CD4-positive, alpha-beta T cell treated with Interleukin-4 for 1 hour (primary cell): ENCODE measurements around the gene MIER2.

Experiments used
- DNase-seq, 2 donors: peaks; one replicate each; pipeline ENCODE4 v3.0.0-alpha.2; 2020 to 2022

MIER2 gene

DNA sequence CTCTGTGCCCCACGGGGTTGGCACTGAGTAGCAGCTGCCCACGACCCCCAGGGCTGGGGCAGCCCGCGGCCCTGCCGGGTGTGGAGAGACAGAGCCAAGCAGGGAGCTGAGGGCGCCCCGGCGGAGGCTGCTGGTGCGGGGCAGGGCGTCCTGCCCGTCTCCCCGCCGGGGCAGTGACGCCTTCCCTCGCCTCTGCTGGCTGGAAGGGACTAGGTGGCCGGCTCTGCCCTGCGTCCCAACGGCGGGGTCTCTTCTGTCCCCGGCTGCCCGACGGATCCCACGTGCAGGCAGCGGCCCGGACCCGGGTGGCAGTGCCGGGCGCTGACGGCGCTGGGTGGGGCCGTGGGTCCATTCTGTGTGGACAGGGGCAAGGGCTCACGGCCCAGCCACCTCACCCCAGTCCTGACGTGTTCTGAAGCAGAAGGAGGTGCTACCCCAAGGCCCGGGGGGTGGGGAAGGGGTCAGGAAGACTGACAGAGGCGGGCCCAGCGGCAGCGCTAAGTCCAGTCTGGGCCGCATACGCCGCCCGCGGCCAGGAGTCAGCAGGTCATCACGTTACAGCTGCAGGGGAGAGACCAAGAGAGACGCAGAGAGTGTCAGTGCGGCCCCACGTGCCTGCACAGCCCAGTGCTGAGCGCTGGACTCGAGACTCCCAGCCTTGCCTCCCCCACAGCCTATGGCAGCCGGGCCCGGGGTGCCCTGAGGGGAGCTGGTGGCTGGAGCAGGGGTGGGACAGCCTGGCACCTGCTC, 38.3 kb downstream of the MIER2 start:
- DNase-seq: no peak

DNA sequence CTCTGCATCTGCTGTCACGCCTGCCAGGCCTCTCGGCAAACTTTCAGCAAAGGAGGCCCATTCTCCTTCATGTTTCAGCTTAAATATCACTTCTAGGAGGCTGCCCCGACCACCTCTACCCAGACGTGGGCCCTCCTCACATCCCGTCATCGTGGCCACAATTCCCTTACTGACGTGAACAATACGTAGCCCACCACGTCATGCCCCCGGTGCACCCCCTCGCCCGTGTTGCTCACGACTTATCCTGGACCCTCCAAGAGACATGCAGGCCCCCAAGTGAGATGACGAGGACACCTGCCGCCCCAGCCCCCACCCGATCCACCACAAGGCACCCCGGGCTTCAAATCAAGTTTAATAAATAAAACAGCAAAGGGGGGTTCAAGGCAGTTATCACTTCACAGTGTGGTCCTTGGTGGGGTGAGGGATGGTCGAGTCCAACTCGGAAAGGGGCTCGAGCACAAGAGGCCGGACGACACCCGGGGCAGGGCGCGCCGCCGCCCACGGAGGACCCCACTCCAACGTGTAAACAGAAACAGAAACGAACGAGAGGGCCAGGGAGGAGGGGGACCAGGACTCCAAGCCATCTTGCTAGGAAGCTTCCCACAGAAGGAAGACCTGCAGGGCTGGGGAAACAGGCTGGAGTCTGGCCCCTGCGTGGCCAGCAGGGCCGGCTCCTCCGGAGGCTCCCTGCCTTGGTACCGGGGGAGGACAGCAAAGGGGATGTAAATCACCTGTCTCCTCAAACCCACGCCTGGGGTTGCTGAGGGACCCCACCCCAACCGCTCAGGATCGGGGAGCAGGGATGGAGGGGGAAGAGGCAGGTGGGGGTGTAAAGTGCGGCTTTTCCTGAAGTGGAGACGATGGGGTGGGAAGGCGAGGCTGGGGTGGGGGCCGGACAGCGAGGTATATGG, 39.1 kb downstream of the MIER2 start:
- DNase-seq: no peak

DNA sequence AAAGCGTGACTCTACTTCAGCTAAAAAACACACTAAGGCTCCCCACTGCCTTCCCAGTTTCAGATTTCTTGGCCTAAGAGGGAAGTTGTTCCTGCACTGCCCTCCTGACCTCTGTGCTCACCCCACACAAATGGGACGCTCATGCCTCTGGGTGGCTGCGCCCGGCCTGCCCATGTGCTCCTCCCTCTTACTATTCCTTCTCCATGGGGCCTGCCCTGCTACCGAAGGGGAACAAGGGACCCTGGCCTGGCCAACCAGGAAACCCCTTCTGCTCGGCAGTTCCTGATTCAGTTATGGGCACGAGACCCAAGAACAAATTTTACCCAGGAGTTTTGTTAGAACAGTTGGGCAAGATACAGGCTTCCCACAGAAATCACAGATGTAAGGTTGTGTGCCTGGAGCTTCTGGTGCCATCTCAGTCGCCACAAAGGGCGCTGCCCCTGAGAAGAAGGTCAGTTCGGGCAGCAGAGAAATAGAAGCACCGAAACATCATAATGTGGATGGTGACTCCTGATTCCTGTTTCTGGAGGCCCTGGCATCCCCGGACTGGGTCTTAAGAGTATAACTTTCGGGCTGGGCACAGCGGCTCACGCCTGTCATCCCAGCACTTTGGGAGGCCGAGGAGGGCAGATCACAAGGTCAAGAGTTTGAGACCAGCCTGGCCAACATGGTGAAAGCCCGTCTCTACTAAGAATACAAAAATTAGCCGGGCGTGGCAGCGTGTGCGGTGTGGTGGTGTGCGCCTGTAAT, 47.9 kb downstream of the MIER2 start:
- no peak for DNase-seq

DNA sequence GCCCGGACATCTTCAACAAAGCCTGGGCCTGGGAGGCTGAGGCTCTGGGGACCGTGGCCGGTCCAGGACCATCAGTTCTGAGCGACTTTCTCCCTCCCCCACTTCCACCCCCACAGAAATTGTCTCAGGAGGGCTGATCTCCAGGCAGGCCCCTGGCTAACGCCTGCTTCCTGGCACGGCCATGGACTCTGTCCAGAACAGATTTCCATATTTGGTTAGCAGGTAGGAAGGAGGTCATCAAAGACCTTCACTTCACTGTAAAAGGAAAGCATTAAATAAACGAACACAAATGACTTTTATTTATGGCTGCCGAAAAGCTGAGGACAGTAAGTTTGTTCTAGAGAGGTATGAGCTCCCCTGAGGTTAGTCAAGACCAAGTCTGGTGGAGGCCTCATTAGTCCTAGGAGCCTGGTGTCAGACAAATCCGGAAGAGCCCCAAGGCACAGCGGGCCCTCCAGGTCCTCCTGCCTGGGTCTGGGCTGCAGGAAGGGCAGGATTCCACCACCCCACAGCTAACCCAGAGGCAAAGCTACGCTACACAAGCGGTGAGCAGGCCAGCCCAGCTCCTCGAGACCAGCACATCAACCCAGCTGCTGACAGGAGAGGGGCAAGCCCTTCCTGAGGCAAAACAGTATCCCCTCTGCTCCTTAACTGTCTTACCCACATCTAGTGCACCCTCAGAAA, 48.8 kb downstream of the MIER2 start:
- DNase-seq: no peak

DNA sequence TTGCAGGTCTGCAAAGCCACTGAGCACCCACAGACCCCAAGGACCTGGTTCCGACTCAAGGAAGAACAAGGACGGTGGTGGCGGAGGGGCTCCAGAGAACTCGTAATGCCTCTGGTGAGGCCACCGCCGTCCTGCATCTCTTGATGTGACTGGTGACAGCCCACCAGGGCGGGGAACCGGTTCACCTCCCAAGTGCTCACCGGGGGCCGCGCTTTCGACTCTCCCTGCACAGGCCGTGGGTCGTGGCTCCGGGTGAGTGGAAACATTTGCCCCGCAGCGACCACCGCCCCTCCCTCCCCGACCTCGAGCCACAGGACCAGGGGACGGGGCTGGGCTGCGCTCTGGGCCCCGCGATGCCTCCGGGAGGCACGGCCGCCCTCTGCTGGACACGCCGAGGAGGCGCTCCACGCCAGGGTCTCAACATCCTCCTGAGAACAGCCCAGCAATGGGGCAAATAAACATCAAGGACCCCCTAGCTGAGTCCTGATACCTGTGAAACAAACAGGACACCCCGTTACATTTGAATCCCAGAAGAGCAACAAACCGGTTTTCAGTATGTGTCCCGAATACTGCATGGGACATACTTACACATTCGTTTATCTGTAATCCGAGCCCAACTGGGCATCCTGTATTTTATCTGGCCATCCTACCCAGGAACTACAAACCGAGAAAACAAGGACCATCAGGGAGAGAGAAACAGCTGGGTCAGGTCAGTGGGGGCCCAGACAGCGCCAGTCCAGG, 49.5 kb downstream of the MIER2 start:
- DNase-seq: peak; percentile 22 to 29

DNA sequence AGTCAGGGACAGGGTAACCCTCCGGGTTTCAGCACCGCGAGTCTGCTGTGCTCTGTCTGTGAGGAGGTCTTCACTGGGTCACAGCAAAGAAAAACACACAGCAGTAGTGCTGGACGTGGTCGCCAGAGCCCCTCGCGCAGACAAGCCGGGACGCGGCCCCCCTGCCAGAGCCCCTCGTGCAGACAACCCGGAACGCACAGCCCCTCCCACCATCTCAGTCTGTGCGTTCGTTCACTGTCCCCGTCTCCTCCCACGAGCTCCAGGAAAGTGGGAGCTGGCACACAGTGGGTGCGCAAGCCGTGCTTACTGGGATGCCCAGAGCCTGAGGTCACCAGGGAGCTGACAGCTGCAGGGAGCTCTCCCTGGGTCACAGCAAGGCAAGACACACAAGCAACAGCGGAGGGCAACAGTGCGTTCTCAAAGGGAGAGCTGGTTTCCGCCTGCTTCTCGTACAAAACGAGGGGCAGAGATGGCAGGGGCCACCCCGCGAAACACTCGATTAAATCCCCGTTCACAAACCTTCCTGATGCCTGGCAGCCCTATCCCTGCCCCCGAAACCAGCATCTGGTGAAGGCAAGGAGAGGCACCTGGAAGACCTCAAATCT, 50.2 kb downstream of the MIER2 start:
- DNase-seq: no peak

DNA sequence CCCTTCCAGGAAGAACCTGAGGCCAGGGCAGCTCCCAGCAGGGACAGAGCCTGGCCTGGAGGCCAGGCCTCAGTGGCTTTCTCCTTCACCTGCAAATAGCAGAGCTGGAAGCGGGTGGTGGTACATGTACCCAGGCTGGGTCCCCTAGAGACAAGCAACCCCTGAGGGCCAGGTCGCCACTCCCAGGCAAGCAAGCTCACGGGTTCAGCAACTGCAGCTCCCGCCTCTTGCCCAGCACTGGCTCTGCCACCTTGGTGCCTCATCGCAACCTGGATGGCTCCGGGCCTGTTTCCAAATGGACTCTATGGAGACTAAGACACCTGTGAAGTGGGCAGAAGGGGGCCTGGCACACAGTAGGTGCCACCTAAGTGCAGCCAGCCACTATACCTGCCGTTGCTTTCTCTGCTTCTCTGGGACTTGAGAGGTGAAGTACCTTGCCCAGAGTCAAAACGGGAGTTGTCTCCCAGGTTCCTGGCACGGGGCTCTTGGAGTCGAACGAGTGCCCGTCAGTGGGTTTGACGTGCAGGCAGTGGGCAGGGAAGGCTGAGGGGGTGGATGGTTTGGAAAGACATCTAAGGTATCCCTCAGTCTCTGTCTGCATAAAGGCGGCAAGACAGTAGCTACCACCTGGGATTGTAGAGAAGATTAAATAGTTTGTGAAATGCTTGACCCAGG, 51.0 kb downstream of the MIER2 start:
- no peak for DNase-seq

DNA sequence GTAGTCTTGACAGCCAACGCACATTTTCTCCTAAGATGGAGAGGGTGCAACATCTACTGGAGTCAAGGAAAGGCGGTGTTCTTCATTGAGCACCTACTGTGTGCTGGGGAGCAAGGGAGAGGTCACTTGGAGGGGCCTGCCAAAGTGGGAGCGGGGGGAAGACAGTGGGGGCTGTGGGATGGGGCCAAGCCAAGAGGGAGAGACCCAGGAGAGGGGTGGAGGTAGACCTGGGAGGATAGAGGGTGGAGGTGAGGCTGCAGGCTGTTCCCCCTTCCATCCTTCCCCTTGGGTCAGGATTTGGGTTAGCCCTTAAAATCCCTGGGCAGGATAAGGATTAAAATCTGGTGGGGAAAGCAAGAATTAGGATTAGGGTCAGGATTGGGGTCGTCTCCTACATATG, 51.6 kb downstream of the MIER2 start:
- DNase-seq: no peak

DNA sequence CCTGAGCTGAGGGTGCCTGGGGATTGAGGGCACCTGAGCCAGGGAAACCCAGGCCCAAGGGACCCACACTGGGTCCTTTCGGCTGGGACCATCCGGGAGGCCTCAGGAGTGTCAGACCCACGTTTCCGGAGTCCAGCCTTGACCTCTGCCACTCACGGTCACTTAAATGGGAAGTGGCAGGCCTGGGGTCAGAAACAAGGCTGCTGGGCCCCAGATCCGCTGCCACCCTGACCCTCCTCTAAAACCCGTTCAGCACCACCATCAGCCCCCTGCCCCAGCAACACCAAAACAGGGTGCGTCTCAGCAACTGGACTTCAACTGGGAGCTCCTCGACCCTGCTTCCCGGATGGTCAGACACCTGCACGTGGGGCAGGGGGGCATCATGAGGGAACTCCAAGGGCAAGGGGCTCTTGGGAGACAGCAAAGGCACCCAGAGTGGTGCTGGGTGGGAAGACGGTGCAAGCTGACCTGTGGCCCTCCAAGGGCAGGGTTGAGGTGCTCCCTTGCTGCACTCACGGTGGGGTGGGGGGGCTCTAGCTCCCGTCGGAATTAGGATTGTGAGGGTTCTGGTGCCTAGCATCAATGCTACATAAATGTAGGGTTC, 52.2 kb downstream of the MIER2 start:
- no peak for DNase-seq

DNA sequence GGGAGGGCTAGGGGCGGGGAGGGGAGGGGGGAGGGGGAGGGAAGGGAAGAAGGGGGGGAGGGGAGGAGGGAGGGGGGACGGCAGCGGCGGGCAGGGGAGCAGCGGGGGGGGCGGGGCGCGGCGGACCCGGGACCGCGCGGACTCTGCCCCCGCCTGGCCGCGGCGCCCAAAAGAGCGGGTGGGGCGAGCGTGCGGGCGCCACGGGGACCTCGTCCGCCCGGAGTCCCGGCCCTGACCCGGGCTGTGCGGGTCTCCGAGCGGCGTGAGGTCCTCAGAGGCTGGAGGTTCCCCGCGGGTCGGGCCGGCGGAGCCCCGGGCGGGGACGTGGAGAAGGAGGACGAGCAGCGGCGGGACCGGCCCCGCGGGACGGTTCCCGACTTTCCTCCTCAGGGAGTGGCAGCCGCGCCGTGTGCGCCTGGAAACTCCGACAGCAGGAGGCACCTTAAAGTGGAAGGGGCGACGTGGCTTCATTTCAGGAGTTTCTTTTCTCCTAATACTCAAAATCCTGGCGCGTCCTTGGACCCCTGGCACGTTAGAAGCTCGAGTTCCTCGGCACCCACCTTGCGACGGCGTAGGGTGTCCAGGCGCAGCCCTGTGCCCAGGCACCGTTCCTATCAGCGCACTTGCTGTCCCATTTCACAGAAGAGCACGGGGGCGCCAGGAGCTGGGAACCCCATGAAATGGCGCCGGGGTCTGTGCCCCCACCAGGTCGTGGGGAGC, 52.9 kb downstream of the MIER2 start:
- no peak for DNase-seq

DNA sequence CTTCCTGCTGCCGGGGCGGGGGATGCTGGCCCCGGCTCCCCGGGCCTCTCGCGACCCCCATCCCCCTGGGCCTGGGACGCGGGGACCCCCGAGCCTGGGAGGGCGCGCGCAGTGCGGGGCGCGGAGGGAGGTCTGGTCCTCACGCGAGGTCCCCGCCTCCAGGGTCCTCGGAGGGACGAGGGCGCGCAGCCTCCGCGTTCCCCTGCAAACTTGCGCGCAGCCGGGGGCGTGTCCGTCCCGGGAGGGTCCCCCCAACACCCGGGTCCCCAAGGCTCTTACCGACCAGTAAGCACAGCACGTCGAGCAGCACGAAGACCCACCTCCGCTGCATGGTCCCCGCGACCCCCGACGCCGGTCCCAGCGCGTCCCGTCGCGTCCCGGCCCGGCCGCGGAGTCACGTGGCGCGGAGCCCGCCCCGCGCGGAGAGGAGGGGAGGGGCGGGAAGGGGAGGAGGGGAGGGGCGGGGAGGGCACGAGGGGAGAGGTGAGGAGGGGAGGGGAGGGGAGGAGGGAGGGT, 53.5 kb downstream of the MIER2 start, which contains the start of gene PLPP2:
TSS of gene PLPP2 (minus strand) at position 398 of the 516 bp plus-strand sequence. CDS start at position 331, 67 bp downstream.
- no peak for DNase-seq

DNA sequence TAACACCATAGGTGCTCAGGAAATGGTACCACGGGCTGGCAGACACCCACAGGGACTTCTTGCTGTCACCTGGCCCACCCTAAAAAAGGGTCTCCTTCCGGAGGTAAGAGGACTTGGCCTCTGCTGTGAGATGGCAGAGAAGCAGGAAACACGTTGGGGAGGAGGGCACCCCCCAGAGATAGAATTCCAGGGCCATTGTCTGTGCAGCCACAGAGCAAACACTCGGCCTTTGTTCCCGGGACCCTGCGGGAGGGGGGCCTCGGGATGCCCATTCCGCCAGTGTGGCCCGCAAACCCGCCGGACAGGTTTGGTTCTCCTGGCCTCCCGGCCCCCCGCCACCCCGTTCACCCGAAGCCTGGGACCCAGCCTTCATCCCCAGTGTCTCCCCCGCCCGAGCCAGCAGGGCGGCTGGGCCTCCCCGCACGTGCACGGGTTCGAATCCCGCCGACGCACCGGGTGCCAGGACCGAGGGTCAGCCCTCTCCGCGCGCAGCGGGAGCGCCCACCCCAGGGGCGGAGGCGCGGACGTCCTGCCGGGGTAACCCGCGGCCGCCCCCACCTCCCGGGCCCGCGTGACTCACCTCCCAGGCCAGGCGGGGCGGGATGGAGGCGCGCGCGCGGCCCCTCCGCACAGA, 54.1 kb downstream of the MIER2 start:
- DNase-seq: no peak

DNA sequence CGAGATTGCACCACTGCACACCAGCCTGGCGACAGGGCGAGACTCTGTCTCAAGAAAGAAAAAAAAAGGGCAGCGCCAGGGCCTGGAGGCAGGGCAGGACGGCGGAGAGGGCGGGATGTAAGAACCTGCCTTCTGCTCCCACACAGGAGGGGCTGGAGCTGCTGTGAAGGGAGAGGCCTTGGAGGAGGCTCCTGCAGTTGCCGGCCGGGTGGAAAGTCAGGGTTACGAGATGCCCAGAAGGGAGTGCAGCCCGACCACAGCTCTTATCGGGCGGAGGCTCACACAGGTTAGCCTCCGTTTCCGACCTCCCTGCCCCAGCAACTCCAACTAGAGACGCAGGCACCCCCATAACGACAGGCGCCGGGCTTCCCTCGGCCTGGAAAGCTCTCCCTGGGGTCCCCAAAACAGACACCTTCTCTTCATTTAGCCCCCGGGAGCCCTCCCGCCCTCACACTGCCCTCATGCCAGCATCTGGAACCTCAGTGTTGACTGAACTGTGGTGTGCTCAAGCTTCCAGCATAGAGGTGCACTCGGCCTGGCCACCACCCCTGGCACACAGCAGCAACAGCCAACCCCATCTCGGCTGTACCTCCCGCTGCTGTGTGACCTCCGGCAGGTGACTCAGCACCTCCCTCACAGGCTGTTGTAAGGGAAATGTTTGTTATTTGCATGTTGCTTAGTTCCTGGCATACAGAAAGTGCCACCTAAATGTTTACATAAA, 54.8 kb downstream of the MIER2 start:
- DNase-seq: peak; percentile 18 to 19

DNA sequence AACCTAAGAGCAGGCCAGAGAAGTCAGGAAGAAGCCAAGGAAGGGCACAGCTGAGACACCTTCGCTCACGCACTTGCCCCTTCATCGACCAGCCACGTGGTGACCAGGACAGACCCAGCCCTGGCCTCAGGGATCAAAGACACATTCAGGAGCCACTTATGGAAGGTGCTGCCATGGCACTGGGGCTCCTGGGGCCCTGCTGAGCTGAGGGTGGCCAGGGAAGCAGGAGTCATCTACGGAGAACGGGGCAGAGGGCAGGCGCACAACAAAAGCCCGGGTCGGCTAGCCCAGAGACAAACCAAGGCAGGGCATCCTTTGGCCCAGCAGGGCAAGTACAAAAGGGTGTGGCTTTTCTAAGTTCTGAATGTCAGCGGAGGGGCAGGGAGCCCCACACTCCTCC, 55.7 kb downstream of the MIER2 start:
- no peak for DNase-seq

DNA sequence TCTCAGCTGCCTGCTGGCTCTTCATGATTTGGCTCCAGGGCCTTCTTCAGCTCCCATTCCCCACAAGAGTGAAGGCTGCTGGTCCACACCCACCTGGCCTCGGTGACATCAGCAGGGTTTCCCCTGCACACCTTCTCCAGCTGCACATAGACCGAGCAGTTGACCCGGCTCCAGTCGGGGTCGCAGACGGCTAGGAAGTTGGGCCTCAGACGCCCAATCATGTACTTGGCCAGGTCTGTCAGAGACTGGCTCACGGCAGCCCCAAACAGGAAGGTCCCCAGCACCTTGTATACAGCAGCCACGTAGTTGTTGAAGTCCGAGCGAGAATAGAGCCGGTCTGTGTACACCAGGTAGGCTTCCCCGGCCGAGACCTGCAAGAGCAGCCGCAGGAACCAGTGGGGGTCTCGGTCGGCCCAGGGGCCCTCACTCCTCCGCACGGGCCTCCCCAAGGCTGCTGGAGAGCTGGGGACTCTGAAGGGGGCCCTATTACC, 57.2 kb downstream of the MIER2 start:
- DNase-seq: no peak

DNA sequence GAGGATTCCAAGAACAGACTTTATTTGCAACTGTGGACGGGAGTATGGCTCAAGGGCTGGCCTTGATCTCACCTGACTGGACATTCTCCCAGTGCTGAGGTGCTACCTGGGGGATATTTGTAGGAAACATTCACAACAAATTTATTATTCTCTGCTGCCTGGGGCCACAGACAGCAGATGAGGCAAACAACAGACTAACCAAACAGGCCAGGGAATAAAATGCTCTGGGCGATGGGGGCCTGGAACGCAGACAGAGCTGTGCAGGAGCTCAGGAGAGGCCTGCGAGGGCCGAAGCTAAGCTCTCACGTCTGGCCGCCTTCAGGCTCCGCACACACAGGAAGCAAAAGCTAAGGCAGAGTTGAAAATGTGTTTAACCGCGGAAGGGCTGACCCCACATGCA, 61.2 kb downstream of the MIER2 start:
- DNase-seq: no peak

DNA sequence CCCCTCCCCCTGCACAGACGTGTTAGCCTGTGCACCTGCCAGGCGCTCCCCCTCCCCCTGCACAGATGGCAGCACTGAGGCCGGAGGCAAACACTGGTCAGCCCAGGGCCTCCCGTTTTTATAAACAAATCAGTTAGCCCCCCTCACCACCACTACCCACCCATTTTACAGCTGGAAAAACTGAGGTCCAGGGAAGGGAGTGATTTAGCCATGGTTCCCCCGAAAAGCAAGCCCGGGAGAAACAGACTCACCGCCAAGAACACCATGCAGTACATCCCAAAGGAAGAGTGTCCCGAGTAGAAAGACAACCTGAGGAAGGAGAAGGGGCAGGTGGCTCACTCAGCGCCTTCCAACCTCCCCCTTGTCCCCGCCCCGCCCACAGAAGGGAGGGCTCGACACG, 62.1 kb downstream of the MIER2 start:
- no peak for DNase-seq

DNA sequence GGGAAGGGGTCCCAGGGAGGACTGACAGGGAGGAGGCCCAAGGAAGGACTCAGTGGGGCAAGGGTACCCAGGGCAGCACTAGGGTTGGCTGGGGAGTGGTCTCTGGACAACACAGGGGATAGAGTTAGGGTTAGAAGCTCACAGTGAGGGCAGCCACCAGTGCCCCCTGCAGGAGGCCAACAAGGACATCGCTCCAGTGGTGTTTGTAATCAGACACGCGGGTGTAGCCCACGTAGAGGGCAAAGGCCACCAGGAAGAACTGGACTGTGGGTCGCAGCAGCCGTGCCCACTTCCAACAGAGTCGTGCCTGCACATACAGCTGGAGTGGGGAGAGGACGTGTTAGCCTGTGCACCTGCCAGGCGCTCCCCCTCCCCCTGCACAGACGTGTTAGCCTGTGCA, 62.6 kb downstream of the MIER2 start:
- no peak for DNase-seq
